Trophoblast cell (in vitro differentiated cells and primary cell): ENCODE measurements around the gene RPL13.

Experiments
- DNase-seq, 2 donors: peaks; one replicate each; pipeline ENCODE4 v3.0.0-alpha.2; 2016
- H2AFZ ChIP-seq: 2 replicates; pipeline ENCODE4 v1.6.1; 2013; ENCODE audit warnings: low read length, moderate library complexity, mild to moderate bottlenecking; ENCODE audit not compliant: insufficient read depth, poor library complexity
- H2AK5ac ChIP-seq: 2 replicates; pipeline ENCODE4 v1.6.1; 2013; ENCODE audit warnings: mild to moderate bottlenecking, low read length
- H2BK120ac ChIP-seq: 2 replicates; pipeline ENCODE4 v1.6.1; 2013; ENCODE audit warnings: low read length, mild to moderate bottlenecking, moderate library complexity; ENCODE audit not compliant: insufficient read depth, poor library complexity
- H2BK12ac ChIP-seq: 2 replicates; pipeline ENCODE4 v1.6.1; 2013; ENCODE audit warnings: mild to moderate bottlenecking, low read length, moderate library complexity
- H2BK5ac ChIP-seq: 2 replicates; pipeline ENCODE4 v1.6.1; 2013; ENCODE audit warnings: low read length, low read depth, moderate library complexity, mild to moderate bottlenecking; ENCODE audit not compliant: poor library complexity
- H3K14ac ChIP-seq: 2 replicates; pipeline ENCODE4 v1.6.1; 2013; ENCODE audit warnings: mild to moderate bottlenecking, low read length
- H3K18ac ChIP-seq: 2 replicates; pipeline ENCODE4 v1.6.1; 2013; ENCODE audit warnings: mild to moderate bottlenecking, low read length
- H3K23ac ChIP-seq: 2 replicates; pipeline ENCODE4 v1.6.1; 2013; ENCODE audit warnings: low read length
- H3K27ac ChIP-seq: 2 replicates; pipeline ENCODE4 v1.5.1; 2013; ENCODE audit warnings: low read depth, mild to moderate bottlenecking, inconsistent platforms, low read length, moderate library complexity
- H3K27me3 ChIP-seq: 2 replicates; pipeline ENCODE4 v1.6.1; 2013; ENCODE audit warnings: inconsistent platforms, mild to moderate bottlenecking, low read length, moderate library complexity; ENCODE audit not compliant: insufficient read depth
- H3K36me3 ChIP-seq, 2 experiments: 1 replicate in 1 of 2; 2 replicates in 1 of 2; pipeline ENCODE4 v1.6.1; 2013; ENCODE audit warnings: low read length in 2 of 2, mild to moderate bottlenecking in 2 of 2, moderate library complexity in 1 of 2; ENCODE audit not compliant: insufficient read depth in 2 of 2, control insufficient read depth in 1 of 2
- H3K4ac ChIP-seq: 2 replicates; pipeline ENCODE4 v1.6.1; 2013; ENCODE audit warnings: low read depth, mild to moderate bottlenecking, low read length, moderate library complexity
- H3K4me1 ChIP-seq, 2 experiments: 1 replicate in 1 of 2; 2 replicates in 1 of 2; pipeline ENCODE4 v1.6.1; 2013; ENCODE audit warnings: low read length in 2 of 2, mild to moderate bottlenecking in 2 of 2, moderate library complexity in 1 of 2; ENCODE audit not compliant: insufficient read depth in 2 of 2, control insufficient read depth in 1 of 2
- H3K4me2 ChIP-seq: 2 replicates; pipeline ENCODE4 v1.6.1; 2013; ENCODE audit warnings: inconsistent platforms, mild to moderate bottlenecking, low read length, moderate library complexity
- H3K4me3 ChIP-seq: 2 replicates; pipeline ENCODE4 v1.5.1; 2013; ENCODE audit warnings: mild to moderate bottlenecking, low read depth, low read length, inconsistent platforms
- H3K79me1 ChIP-seq: one replicate; pipeline ENCODE4 v1.6.1; 2013; ENCODE audit warnings: low read length
- H3K79me2 ChIP-seq: 2 replicates; pipeline ENCODE4 v1.6.1; 2013; ENCODE audit warnings: low read length, mild to moderate bottlenecking; ENCODE audit not compliant: control insufficient read depth, insufficient read depth, poor library complexity
- H3K9ac ChIP-seq: 2 replicates; pipeline ENCODE4 v1.6.1; 2013; ENCODE audit warnings: mild to moderate bottlenecking, low read length
- H3K9me3 ChIP-seq: 2 replicates; pipeline ENCODE4 v1.6.1; 2013; ENCODE audit warnings: low read depth, mild to moderate bottlenecking, control low read depth, inconsistent platforms, low read length; ENCODE audit not compliant: insufficient read depth
- H4K12ac ChIP-seq: 2 replicates; pipeline ENCODE4 v1.6.1; 2013; ENCODE audit warnings: low read depth, mild to moderate bottlenecking, low read length, moderate library complexity
- H4K8ac ChIP-seq: 2 replicates; pipeline ENCODE4 v1.6.1; 2013; ENCODE audit warnings: low read depth, mild to moderate bottlenecking, low read length, moderate library complexity
- H4K91ac ChIP-seq: one replicate; pipeline ENCODE4 v1.6.1; 2013; ENCODE audit warnings: low read depth, mild to moderate bottlenecking, low read length, moderate library complexity
- WGBS: extraction: QIAGEN DNeasy Blood & Tissue Kit; methylation state at CpG from one replicate; pipeline ENCODE4 v1.1.7; 2013; ENCODE audit warnings: missing lambda C conversion rate; ENCODE audit not compliant: insufficient read length, insufficient coverage; ENCODE audit errors: extremely low coverage; 5-methylcytosine and 5-hydroxymethylcytosine counted together

Gene RPL13

DNA sequence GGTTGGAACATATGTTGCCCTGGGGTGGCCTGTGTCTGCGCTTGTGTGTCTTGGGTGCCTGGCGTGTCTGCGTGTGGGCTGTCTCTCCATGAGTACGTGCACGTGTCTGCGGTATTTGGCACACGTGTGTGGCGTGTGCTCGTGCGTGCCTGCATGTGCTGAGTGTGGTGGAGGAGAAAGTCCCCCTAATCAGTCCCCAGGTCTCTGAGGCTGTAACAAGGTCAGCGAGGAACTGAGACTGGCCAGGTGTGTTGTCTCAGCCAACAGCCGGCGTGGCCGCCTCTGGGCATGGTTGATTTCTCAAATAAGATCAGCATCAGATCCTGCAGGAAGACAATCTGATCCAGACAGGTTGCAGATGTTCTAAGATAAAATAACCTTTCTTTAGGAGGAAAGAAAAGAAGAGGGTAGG, 11.6 kb downstream of the RPL13 start:
- Histone ChIP-seq H3K9me3 (peaks cover 12% of the 10 kb centered on the region), H3K18ac (no peak overlapping the region), H3K79me1 (peaks cover 2% of the 10 kb centered on the region), H4K91ac (no peak overlapping the region), H3K79me2 (no peaks in the 10 kb centered on the region), H3K9ac (no peak overlapping the region), H3K27ac (no peak overlapping the region), H3K36me3 (no peaks in the 10 kb centered on the region), H2BK5ac (no peak overlapping the region), H3K4ac (no peak overlapping the region), H3K4me1 (peaks cover 14 to 19% of the 10 kb centered on the region in 2 experiments), H2AK5ac (no peak overlapping the region), H2AFZ (no peak overlapping the region), H3K4me2 (no peak overlapping the region), H3K14ac (no peak overlapping the region), H3K23ac (no peak overlapping the region), H3K4me3 (no peak overlapping the region), H3K27me3 (peaks cover 24% of the 10 kb centered on the region), H2BK12ac (no peak overlapping the region), H4K8ac (no peak overlapping the region), H2BK120ac (no peak overlapping the region), H4K12ac (no peak overlapping the region)
- DNase-seq: no peak
- WGBS: no CpG with 5 or more reads among the region's 14 CpGs

DNA sequence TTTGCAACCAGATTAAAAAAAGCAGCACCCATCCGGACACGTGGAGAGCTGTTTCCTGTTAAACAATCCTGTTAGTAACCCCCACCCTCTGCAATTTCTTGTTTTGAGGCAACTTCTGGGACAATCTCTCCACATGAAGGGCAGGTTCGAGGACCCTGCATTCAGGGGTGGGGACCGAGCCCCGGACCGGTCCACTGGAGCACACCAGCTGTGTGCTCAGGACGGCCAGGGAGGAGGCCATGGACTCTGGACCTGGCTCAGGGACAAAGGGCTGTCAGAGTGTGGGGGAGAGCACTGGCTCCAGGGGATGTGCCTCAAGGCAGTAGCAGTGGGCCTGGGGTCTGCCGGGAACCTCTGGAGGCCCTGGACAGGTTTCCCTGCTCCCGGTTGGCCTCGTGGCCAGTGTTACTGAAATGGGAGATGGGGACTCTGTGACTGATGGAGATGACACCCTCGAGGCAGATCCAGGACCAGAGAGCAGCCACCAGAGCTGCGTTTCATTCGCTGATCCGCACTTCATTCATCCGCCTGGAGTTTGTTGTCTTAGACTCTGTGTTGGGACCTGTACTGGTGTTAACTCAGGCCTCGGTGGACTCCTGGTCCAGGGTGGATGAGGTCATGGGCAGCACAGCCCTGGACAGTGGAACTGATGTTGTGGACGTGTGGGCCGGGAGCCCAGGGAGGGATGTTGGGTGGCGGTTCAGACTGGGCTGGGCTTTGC, 12.2 kb downstream of the RPL13 start:
- no peak for DNase-seq
- Histone ChIP-seq H2BK5ac (no peak overlapping the region), H3K27me3 (peaks cover 29% of the 10 kb centered on the region), H4K91ac (peak overlapping the region; percentile 65), H3K9ac (no peak overlapping the region), H3K9me3 (peaks cover 14% of the 10 kb centered on the region), H2AFZ (no peak overlapping the region), H2BK12ac (peak overlapping the region; percentile 16), H3K14ac (no peak overlapping the region), H3K36me3 (no peaks in the 10 kb centered on the region), H2BK120ac (no peak overlapping the region), H3K27ac (no peak overlapping the region), H3K18ac (no peak overlapping the region), H3K23ac (no peak overlapping the region), H4K12ac (no peak overlapping the region), H3K4me1 (peaks cover 14 to 19% of the 10 kb centered on the region in 2 experiments), H4K8ac (no peak overlapping the region), H2AK5ac (peak overlapping the region; percentile 20), H3K4me2 (no peak overlapping the region), H3K79me1 (peaks cover 2% of the 10 kb centered on the region), H3K4ac (no peak overlapping the region), H3K79me2 (no peaks in the 10 kb centered on the region), H3K4me3 (no peak overlapping the region)
- no CpG with 5 or more reads among the region's 19 CpGs for WGBS

DNA sequence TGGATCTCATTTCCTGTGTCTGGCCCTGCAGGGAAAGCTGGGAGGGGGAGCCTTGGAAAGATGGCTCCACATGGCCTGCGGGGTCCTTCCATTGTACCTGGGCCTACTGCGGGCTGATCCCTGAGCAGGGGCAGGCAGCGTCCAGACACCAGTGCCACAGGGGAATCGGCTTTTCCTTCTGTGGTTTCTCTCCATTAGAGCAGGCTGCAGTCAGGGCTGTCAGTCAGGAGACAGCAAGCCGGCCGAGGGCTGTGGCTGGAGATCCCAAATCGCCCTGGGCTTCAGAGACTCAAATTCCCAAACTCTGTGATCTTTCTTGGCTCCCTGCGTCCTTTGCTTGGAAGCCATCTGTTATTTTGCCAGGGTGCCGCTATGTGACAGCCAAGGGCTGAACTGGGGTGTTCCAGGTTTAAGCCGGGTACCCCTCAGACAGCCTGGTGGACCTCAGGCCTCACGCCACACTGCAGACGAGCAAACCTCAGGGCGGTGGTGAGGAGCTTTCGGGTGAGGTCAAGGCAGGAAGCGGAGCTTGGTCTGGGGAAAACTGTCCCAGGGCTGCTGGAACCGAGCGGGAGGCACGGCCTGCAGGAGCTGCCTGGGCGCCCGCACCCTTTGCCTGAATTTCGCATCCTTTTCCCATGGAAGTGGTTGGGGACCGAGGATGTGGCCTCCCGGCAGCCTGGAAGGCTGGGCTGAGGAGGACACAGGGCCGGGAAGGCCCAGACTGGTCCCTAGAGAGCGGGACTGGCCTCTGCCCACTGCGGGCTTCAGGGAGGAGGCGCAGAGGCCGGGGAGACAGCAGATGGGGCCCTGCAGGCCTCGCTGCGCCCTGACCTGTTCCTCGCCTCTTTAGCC, 13.6 kb downstream of the RPL13 start:
- H4K91ac ChIP-seq: peak overlapping the region; percentile 13
- no peak overlapping the region for H3K23ac ChIP-seq
- peak overlapping the region; percentile 51 for H2BK12ac ChIP-seq
- peak overlapping the region; percentile 41 for H3K14ac ChIP-seq
- no peak overlapping the region for H3K4ac ChIP-seq
- peaks cover 14% of the 10 kb centered on the region for H3K9me3 ChIP-seq
- H3K4me3 ChIP-seq: no peak overlapping the region
- peak overlapping the region; percentile 23 for H2BK120ac ChIP-seq
- H3K18ac ChIP-seq: peak overlapping the region; percentile 28
- WGBS: no CpG with 5 or more reads among the region's 31 CpGs
- peak overlapping the region; percentile 16 for H2BK5ac ChIP-seq
- peaks cover 14 to 19% of the 10 kb centered on the region in 2 experiments for H3K4me1 ChIP-seq
- H3K27ac ChIP-seq: peak overlapping the region; percentile 58
- H2AK5ac ChIP-seq: no peak overlapping the region
- H4K12ac ChIP-seq: peak overlapping the region; percentile 13
- H3K9ac ChIP-seq: no peak overlapping the region
- peak overlapping the region; percentile 42 for H3K4me2 ChIP-seq
- no peaks in the 10 kb centered on the region for H3K79me2 ChIP-seq
- H2AFZ ChIP-seq: peak overlapping the region; percentile 1
- peaks cover 29% of the 10 kb centered on the region for H3K27me3 ChIP-seq
- no peaks in the 10 kb centered on the region for H3K36me3 ChIP-seq
- peak overlapping the region; percentile 44 for H4K8ac ChIP-seq
- DNase-seq: no peak
- peaks cover 2% of the 10 kb centered on the region for H3K79me1 ChIP-seq

DNA sequence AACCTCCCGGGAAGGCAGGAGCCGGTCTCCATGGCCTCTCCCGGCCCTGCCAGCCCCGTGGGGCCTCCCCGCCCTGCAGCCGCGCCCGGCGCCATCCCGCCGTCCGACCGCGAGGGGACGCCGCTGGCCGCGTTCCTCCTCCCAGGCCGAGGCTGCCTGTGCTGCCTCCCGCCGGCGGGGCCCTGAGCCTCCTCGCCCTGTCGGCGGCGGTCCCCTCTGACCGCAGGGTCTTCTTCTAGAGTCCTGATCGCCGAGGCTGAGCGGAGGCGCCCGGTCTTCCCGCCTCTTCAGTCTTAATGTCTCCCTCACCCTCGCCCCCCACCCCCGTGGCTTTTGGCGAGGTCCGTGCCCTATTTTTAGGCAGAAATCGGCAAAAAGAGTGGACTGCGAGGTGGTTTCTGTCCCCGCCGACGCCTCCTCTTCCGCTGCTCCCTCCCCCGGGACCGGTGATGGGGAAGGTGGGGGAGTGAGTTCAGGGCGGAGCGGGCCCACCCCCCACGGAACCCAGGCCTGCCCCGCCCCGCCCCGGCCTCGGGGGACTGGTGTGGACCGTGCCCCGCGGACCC, 14.3 kb downstream of the RPL13 start:
- Histone ChIP-seq H2BK12ac (no peak overlapping the region), H3K9ac (no peak overlapping the region), H3K4me1 (peaks cover 14 to 19% of the 10 kb centered on the region in 2 experiments), H4K91ac (peak overlapping the region; percentile 13), H3K79me2 (no peaks in the 10 kb centered on the region), H3K4me3 (no peak overlapping the region), H3K4me2 (peak overlapping the region; percentile 42), H3K27me3 (peaks cover 29% of the 10 kb centered on the region), H2BK5ac (peak overlapping the region; percentile 16), H3K36me3 (no peaks in the 10 kb centered on the region), H3K27ac (peak overlapping the region; percentile 58), H3K18ac (no peak overlapping the region), H3K14ac (no peak overlapping the region), H2BK120ac (peak overlapping the region; percentile 1), H2AFZ (peak overlapping the region; percentile 12), H3K9me3 (peaks cover 17% of the 10 kb centered on the region), H3K79me1 (peaks cover 2% of the 10 kb centered on the region), H4K8ac (peak overlapping the region; percentile 44), H4K12ac (no peak overlapping the region), H3K4ac (no peak overlapping the region), H3K23ac (no peak overlapping the region), H2AK5ac (no peak overlapping the region)
- no CpG with 5 or more reads among the region's 55 CpGs for WGBS
- peak; percentile 19 to 62 for DNase-seq
